GM23338 (cell line): ENCODE results near the gene NCLN. TPM values are rescaled to one million over a fixed set of nuclear protein-coding genes. Genes with fewer than 3 reads are reported as not detected.

Experiments used
- ATAC-seq: fragments of 200-7000 bp; cut with Tn5 transposase; 3 replicates; pipeline ENCODE4 v1.9.1; 2020
- DNase-seq: peaks from one replicate; pipeline ENCODE4 v3.0.0-alpha.2; 2015; ENCODE audit warnings: low spot score
- H2AFZ ChIP-seq: fragments of 200-600 bp; sonication (generic); 2 replicates; pipeline ENCODE4 v1.8.0; 2016; ENCODE audit warnings: antibody characterized with exemption, mild to moderate bottlenecking, moderate library complexity
- H3F3A ChIP-seq: fragments of 200-600 bp; sonication (generic); replicated peaks from 2 replicates; pipeline ENCODE4 v1.8.0; 2017; ENCODE audit warnings: antibody characterized with exemption, mixed run types, low read depth
- H3K27ac ChIP-seq: fragments of 200-600 bp; sonication (generic); 2 replicates; pipeline ENCODE4 v1.6.1; 2016; ENCODE audit warnings: low read depth
- H3K27me3 ChIP-seq: fragments of 200-600 bp; sonication (generic); 2 replicates; pipeline ENCODE4 v1.8.0; 2016; ENCODE audit warnings: mild to moderate bottlenecking, mixed run types, moderate library complexity; ENCODE audit not compliant: insufficient read depth
- H3K36me3 ChIP-seq: fragments of 200-600 bp; sonication (generic); 2 replicates; pipeline ENCODE4 v1.8.0; 2016; ENCODE audit warnings: mild to moderate bottlenecking; ENCODE audit not compliant: insufficient read depth
- H3K4me1 ChIP-seq: fragments of 200-600 bp; sonication (generic); 2 replicates; pipeline ENCODE4 v1.8.0; 2016; ENCODE audit warnings: mild to moderate bottlenecking, moderate library complexity; ENCODE audit not compliant: insufficient read depth
- H3K4me2 ChIP-seq: fragments of 200-600 bp; sonication (generic); 2 replicates; pipeline ENCODE4 v1.7.1; 2017; ENCODE audit warnings: mixed run types
- H3K4me3 ChIP-seq: fragments of 200-600 bp; sonication (generic); 2 replicates; pipeline ENCODE4 v1.6.1; 2016; ENCODE audit warnings: mixed run types
- H3K79me2 ChIP-seq: fragments of 200-600 bp; sonication (generic); replicated peaks from 2 replicates; pipeline ENCODE4 v1.8.0; 2017; ENCODE audit warnings: mild to moderate bottlenecking; ENCODE audit not compliant: insufficient read depth
- H3K9me2 ChIP-seq: fragments of 200-600 bp; sonication (generic); 2 replicates; pipeline ENCODE4 v1.8.0; 2017; ENCODE audit not compliant: insufficient read depth
- H4K20me1 ChIP-seq: fragments of 200-600 bp; sonication (generic); replicated peaks from 2 replicates; pipeline ENCODE4 v1.8.0; 2017; ENCODE audit warnings: mild to moderate bottlenecking; ENCODE audit not compliant: insufficient read depth
- H3K27ac Mint-ChIP-seq: 2 replicates; pipeline ENCODE4 v1.8.0; 2020; ENCODE audit warnings: inconsistent platforms, mild to moderate bottlenecking, moderate library complexity, mixed read lengths
- H3K27me3 Mint-ChIP-seq: 3 replicates; pipeline ENCODE4 v1.8.0; 2022; ENCODE audit warnings: low read depth, mild to moderate bottlenecking, moderate library complexity, mixed read lengths, inconsistent platforms; ENCODE audit not compliant: insufficient read depth, poor library complexity
- H3K36me3 Mint-ChIP-seq: 3 replicates; pipeline ENCODE4 v1.8.0; 2021; ENCODE audit warnings: low read depth, mild to moderate bottlenecking, inconsistent platforms, moderate library complexity, mixed read lengths
- H3K4me1 Mint-ChIP-seq: 3 replicates; pipeline ENCODE4 v1.8.0; 2020; ENCODE audit warnings: mild to moderate bottlenecking, inconsistent platforms, mixed read lengths
- H3K4me3 Mint-ChIP-seq: 3 replicates; pipeline ENCODE4 v1.8.0; 2021; ENCODE audit warnings: moderate library complexity, mild to moderate bottlenecking, inconsistent platforms, mixed read lengths
- H3K9me3 Mint-ChIP-seq: 3 replicates; pipeline ENCODE4 v1.8.0; 2020; ENCODE audit warnings: moderate library complexity, mild to moderate bottlenecking, inconsistent platforms, mixed read lengths
- EZH2 ChIP-seq: fragments of 200-600 bp; sonication (generic); IDR thresholded peaks from one replicate; pipeline ENCODE4 v1.8.0; 2017; ENCODE audit warnings: antibody characterized with exemption, mild to moderate bottlenecking, low read depth; ENCODE audit not compliant: unreplicated experiment
- EZH2phosphoT487 ChIP-seq: fragments of 200-600 bp; sonication (generic); IDR thresholded peaks from one replicate; pipeline ENCODE4 v1.8.1; 2018; ENCODE audit warnings: antibody characterized with exemption; ENCODE audit not compliant: unreplicated experiment
- NANOG ChIP-seq: IDR thresholded peaks from 2 replicates; pipeline ENCODE4 v1.6.1; 2016; ENCODE audit warnings: antibody characterized with exemption, borderline replicate concordance
- STAT1 ChIP-seq: IDR thresholded peaks from one replicate; pipeline ENCODE4 v1.6.1; 2016; ENCODE audit warnings: antibody characterized with exemption; ENCODE audit not compliant: unreplicated experiment
- ZNF114 ChIP-seq: fragments of 250-450 bp; sonication (Bioruptor Pico); IDR thresholded peaks from 2 replicates; pipeline ENCODE4 v1.5.0; 2020; ENCODE audit warnings: mild to moderate bottlenecking, moderate library complexity
- polyA plus RNA-seq: library from polyadenylated mRNA; unstranded; fragments of >200 nt; fragmentation: Nextera tagmentation; extraction: Ambion mirVana; gene quantifications from 2 replicates; pipeline ENCODE4 v1.2.1, GENCODE V29; 2016
- total RNA-seq: library from RNA; depleted of rRNA; stranded (reverse); fragments of >200 nt; shearing (Covaris generic); gene quantifications from 2 replicates; pipeline ENCODE4 v1.2.3, GENCODE V29; 2014
- TF ChIP-seq, protein P1 (sequence below), 2 experiments: fragments of 200-600 bp in 1 of 2; sonication (generic) in 1 of 2; conservative IDR thresholded peaks; 2 replicates each; pipeline versions ENCODE4 v1.5.1 to v1.6.1; 2016 to 2017; ENCODE audit warnings: antibody characterized with exemption in 2 of 2, low read depth in 2 of 2, mild to moderate bottlenecking in 2 of 2, moderate library complexity in 1 of 2
- TF ChIP-seq, protein P2 (sequence below): fragments of 250-450 bp; sonication (Bioruptor Pico); IDR thresholded peaks from 2 replicates; pipeline ENCODE4 v1.5.0; 2020; ENCODE audit warnings: mild to moderate bottlenecking, moderate library complexity
- TF ChIP-seq, protein P3 (sequence below): IDR thresholded peaks from 2 replicates; pipeline ENCODE4 v1.6.1; 2016; ENCODE audit warnings: antibody characterized with exemption

The NCLN gene
- total and polyA plus RNA-seq, 2 experiments from 2014 or later = 85.6 to 125 TPM

DNA sequence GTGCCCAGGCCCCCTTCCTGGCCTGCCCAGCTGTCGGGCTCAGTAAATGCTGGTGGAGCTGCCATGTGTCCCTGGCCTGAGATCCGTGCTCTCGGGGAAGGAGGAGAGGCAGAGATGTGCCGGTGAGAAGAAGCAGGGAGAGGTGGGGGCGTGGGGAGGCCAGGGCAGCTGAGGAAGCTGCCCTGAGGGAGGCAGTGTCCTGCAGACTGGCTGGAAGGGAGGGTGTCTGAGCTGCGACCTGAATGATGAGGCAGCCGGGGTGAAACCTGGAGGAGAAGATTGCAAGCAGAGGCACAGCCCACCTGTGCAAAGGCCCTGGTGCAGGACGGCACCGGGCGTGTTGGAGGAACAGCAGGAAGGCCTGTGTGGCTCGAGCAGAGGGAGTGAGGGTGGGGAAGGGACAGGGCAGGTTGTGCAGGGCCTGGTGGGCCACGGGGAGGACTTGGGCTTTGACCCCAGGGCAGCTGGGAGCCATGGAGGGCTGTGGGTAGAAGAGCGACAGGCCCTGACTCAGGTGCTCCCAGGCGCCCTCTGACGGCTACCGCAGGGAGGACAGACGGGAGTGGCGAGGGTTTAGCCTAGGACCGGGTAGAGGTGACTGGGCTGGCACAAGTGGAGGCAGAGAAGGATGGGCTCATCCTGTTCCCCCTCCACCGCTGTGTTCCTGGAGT is 24.8 kb downstream of the NCLN start:
- ATAC-seq (peak; percentile 88), DNase-seq (peak; percentile 84)
- Histone ChIP-seq H3K36me3 (peaks cover 12% of the 10 kb centered on the region), H3K9me2 (no peaks in the 10 kb centered on the region), H3K79me2 (no peaks in the 10 kb centered on the region), H2AFZ (no peak overlapping the region), H3K4me1 (peaks cover 4% of the 10 kb centered on the region; the same call in 1 of the 2 replicates), H3F3A (no peaks in the 10 kb centered on the region), H3K27me3 (no peaks in the 10 kb centered on the region), H4K20me1 (peaks cover 6% of the 10 kb centered on the region; the same call in 1 of the 2 replicates), H3K27ac (no peak overlapping the region), H3K4me2 (no peak overlapping the region), H3K4me3 (no peak overlapping the region)
- peaks cover 8% of the 10 kb centered on the region for H3K4me1 Mint-ChIP-seq
- peaks cover 20% of the 10 kb centered on the region for H3K36me3 Mint-ChIP-seq
- no peak overlapping the region for H3K4me3 Mint-ChIP-seq
- TF ChIP-seq, protein P1, sequence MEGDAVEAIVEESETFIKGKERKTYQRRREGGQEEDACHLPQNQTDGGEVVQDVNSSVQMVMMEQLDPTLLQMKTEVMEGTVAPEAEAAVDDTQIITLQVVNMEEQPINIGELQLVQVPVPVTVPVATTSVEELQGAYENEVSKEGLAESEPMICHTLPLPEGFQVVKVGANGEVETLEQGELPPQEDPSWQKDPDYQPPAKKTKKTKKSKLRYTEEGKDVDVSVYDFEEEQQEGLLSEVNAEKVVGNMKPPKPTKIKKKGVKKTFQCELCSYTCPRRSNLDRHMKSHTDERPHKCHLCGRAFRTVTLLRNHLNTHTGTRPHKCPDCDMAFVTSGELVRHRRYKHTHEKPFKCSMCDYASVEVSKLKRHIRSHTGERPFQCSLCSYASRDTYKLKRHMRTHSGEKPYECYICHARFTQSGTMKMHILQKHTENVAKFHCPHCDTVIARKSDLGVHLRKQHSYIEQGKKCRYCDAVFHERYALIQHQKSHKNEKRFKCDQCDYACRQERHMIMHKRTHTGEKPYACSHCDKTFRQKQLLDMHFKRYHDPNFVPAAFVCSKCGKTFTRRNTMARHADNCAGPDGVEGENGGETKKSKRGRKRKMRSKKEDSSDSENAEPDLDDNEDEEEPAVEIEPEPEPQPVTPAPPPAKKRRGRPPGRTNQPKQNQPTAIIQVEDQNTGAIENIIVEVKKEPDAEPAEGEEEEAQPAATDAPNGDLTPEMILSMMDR (conservative IDR thresholded peaks at IDR 0.05; ENCODE audit: low read depth in 2 of 2) = peak; percentile 65 to 80
- no peak for TF ChIP-seq EZH2phosphoT487
- peaks cover 10% of the 10 kb centered on the region for H3K27me3 Mint-ChIP-seq
- peak overlapping the region; percentile 40 for H3K27ac Mint-ChIP-seq
- H3K9me3 Mint-ChIP-seq = no peaks in the 10 kb centered on the region

DNA sequence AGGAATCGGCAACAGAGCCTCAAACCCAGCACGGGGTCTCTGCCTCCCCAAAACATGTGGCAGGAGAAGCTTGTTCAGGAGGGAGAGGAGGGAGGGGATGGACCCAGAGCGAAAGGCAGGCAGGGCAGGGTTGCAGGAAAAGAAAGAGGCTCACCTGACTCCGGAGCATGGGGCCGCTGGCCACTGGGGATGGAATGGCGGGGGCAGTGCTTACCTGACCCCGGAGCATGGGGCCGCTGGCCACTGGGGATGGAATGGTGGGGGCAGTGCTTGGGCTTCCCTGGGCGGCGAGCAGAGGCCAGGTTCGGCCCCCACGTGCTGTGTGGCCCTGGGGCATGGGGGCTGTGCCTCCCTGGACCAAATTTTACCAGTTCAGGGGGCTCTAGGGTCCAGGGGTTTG is 25.5 kb downstream of the NCLN start:
- no peaks in the 10 kb centered on the region for H3K9me2 ChIP-seq
- DNase-seq (no peak), ATAC-seq (peak; percentile 16)
- Mint-ChIP-seq H3K27me3 (peaks cover 10% of the 10 kb centered on the region), H3K36me3 (peaks cover 16% of the 10 kb centered on the region), H3K27ac (peak overlapping the region; percentile 40; the same call in 1 of the 2 replicates), H3K4me3 (no peak overlapping the region), H3K4me1 (peaks cover 8% of the 10 kb centered on the region), H3K9me3 (no peaks in the 10 kb centered on the region)
- H2AFZ ChIP-seq = no peak overlapping the region
- H3K4me1 ChIP-seq = peaks cover 4% of the 10 kb centered on the region; the same call in 1 of the 2 replicates
- no peaks in the 10 kb centered on the region for H3K27me3 ChIP-seq
- H4K20me1 ChIP-seq = peaks cover 6% of the 10 kb centered on the region; the same call in 1 of the 2 replicates
- H3K27ac ChIP-seq = no peak overlapping the region
- no peak overlapping the region for H3K4me2 ChIP-seq
- no peaks in the 10 kb centered on the region for H3F3A ChIP-seq
- no peak overlapping the region for H3K4me3 ChIP-seq
- peaks cover 12% of the 10 kb centered on the region for H3K36me3 ChIP-seq
- H3K79me2 ChIP-seq = no peaks in the 10 kb centered on the region
- TF ChIP-seq EZH2 = no peak
- TF ChIP-seq ZNF114 = no peak
- no peak for TF ChIP-seq STAT1
- TF ChIP-seq, protein P2, sequence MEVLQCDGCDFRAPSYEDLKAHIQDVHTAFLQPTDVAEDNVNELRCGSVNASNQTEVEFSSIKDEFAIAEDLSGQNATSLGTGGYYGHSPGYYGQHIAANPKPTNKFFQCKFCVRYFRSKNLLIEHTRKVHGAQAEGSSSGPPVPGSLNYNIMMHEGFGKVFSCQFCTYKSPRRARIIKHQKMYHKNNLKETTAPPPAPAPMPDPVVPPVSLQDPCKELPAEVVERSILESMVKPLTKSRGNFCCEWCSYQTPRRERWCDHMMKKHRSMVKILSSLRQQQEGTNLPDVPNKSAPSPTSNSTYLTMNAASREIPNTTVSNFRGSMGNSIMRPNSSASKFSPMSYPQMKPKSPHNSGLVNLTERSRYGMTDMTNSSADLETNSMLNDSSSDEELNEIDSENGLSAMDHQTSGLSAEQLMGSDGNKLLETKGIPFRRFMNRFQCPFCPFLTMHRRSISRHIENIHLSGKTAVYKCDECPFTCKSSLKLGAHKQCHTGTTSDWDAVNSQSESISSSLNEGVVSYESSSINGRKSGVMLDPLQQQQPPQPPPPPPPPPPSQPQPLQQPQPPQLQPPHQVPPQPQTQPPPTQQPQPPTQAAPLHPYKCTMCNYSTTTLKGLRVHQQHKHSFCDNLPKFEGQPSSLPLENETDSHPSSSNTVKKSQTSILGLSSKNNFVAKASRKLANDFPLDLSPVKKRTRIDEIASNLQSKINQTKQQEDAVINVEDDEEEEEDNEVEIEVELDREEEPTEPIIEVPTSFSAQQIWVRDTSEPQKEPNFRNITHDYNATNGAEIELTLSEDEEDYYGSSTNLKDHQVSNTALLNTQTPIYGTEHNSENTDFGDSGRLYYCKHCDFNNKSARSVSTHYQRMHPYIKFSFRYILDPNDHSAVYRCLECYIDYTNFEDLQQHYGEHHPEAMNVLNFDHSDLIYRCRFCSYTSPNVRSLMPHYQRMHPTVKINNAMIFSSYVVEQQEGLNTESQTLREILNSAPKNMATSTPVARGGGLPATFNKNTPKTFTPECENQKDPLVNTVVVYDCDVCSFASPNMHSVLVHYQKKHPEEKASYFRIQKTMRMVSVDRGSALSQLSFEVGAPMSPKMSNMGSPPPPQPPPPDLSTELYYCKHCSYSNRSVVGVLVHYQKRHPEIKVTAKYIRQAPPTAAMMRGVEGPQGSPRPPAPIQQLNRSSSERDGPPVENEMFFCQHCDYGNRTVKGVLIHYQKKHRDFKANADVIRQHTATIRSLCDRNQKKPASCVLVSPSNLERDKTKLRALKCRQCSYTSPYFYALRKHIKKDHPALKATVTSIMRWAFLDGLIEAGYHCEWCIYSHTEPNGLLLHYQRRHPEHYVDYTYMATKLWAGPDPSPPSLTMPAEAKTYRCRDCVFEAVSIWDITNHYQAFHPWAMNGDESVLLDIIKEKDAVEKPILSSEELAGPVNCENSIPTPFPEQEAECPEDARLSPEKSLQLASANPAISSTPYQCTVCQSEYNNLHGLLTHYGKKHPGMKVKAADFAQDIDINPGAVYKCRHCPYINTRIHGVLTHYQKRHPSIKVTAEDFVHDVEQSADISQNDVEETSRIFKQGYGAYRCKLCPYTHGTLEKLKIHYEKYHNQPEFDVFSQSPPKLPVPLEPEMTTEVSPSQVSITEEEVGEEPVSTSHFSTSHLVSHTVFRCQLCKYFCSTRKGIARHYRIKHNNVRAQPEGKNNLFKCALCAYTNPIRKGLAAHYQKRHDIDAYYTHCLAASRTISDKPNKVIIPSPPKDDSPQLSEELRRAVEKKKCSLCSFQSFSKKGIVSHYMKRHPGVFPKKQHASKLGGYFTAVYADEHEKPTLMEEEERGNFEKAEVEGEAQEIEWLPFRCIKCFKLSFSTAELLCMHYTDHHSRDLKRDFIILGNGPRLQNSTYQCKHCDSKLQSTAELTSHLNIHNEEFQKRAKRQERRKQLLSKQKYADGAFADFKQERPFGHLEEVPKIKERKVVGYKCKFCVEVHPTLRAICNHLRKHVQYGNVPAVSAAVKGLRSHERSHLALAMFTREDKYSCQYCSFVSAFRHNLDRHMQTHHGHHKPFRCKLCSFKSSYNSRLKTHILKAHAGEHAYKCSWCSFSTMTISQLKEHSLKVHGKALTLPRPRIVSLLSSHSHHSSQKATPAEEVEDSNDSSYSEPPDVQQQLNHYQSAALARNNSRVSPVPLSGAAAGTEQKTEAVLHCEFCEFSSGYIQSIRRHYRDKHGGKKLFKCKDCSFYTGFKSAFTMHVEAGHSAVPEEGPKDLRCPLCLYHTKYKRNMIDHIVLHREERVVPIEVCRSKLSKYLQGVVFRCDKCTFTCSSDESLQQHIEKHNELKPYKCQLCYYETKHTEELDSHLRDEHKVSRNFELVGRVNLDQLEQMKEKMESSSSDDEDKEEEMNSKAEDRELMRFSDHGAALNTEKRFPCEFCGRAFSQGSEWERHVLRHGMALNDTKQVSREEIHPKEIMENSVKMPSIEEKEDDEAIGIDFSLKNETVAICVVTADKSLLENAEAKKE = no peak
- TF ChIP-seq NANOG = no peak
- TF ChIP-seq, protein P3, sequence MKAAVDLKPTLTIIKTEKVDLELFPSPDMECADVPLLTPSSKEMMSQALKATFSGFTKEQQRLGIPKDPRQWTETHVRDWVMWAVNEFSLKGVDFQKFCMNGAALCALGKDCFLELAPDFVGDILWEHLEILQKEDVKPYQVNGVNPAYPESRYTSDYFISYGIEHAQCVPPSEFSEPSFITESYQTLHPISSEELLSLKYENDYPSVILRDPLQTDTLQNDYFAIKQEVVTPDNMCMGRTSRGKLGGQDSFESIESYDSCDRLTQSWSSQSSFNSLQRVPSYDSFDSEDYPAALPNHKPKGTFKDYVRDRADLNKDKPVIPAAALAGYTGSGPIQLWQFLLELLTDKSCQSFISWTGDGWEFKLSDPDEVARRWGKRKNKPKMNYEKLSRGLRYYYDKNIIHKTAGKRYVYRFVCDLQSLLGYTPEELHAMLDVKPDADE = no peak
